GM20000 (cell line): ENCODE results near the gene TTC7B.

Source experiments
- DNase-seq: peaks from one replicate; pipeline ENCODE4 v3.0.0; 2012; ENCODE audit warnings: low spot score
- CTCF ChIP-seq: IDR thresholded peaks from 2 replicates; pipeline ENCODE4 v1.5.1; 2012; ENCODE audit warnings: mild to moderate bottlenecking, control low read depth; ENCODE audit errors: extremely low read depth, missing control alignments

Gene TTC7B

GRCh38 chr14:90678420-90678819 is 137.8 kb downstream of the TTC7B start:
- TF ChIP-seq CTCF: no peak
- no peak for DNase-seq

- DNase-seq: no peak
- no peak for TF ChIP-seq CTCF
Measured at GRCh38 chr14:90677484-90678050, 138.7 kb downstream of the TTC7B start.

- no peak for TF ChIP-seq CTCF
- no peak for DNase-seq
Measured at GRCh38 chr14:90676912-90677311, 139.3 kb downstream of the TTC7B start.

- TF ChIP-seq CTCF: no peak
- no peak for DNase-seq
Measured at GRCh38 chr14:90676356-90676755, 139.9 kb downstream of the TTC7B start.

- no peak for DNase-seq
- TF ChIP-seq CTCF: no peak
Measured at GRCh38 chr14:90675399-90675798, 140.8 kb downstream of the TTC7B start.

GRCh38 chr14:90674716-90675115 is 141.5 kb downstream of the TTC7B start:
- DNase-seq: no peak
- no peak for TF ChIP-seq CTCF

GRCh38 chr14:90674043-90674670 is 142.1 kb downstream of the TTC7B start:
- no peak for TF ChIP-seq CTCF
- DNase-seq: no peak
